Measurements from ENCODE around the gene TPCN1. TPM values are rescaled to one million over a fixed set of nuclear protein-coding genes. Genes with fewer than 3 reads are reported as not detected.

TPCN1 gene
- total RNA-seq, 4 donors from 2014 or later = 15.5 to 48.8 (median 34.5) TPM

DNA sequence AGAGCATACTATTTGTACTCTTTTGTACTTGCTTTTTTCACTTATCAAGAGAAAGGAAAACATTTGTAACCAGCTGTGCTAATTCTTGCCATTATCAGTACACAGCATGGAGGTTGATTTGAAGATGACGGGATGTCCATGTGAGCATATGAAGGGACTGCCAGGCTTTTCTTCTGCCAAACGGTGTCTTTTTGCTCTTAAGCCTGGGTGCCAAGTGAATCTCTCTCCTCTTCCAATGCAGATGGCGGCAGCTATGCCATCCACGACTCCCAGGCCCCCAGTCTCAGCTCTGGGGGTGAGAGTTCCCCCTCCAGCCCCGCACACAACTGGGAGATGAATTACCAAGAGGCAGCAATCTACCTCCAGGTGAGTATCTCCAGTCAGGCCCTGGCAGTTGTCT is 38.9 kb downstream of the TPCN1 start:
- 70 to 79% methylated on average over 3 of the region's 5 CpGs for WGBS, 2 donors

DNA sequence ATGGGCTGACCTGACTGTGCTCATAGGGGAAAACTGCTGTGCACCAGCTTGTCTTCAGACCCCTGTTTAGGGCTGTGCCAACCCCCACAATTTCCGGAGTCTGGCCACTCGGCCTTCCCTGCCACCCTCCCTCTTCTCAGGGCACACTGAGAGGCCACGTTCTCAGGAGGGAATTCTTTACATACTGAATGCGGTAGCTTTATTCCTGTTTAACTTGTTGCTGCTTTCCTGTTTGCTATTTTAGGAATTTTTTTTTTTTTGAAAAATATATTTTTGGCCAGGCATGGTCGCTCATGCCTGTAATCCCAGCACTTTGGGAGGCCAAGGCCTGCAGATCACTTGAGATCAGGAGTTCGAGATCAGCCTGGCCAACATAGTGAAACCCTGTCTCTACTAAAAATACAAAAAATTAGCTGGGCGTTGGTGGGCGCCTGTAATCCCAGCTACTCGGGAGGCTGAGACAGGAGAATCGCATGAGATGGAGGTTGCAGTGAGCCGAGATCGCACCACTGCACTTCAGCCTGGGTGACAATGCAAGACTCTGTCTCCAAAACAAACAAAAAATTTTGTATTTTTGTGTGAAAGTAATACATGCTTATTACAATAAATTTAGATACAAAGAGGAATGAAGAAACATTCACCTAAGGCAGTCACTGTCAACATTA is 39.5 kb downstream of the TPCN1 start:
- WGBS, 2 donors = 74 to 86% methylated on average over 8 to 12 of the region's 12 CpGs

More for the DNA sequence above, 38.9 kb downstream of the TPCN1 start:
- peaks cover 9 to 60% (median 10%) of the 10 kb centered on the region in 3 donors for H3K4me1 ChIP-seq
- H3K27ac ChIP-seq = peak overlapping the region; percentile 27 to 81 (median 60)
- no peaks in the 10 kb centered on the region for H3K9me3 ChIP-seq
- H3K27me3 ChIP-seq = no peaks in the 10 kb centered on the region
- no peak for DNase-seq
- H3K36me3 ChIP-seq = peaks cover 0 to 57% (median 0%) of the 10 kb centered on the region in 3 donors
- TF ChIP-seq, protein P1, sequence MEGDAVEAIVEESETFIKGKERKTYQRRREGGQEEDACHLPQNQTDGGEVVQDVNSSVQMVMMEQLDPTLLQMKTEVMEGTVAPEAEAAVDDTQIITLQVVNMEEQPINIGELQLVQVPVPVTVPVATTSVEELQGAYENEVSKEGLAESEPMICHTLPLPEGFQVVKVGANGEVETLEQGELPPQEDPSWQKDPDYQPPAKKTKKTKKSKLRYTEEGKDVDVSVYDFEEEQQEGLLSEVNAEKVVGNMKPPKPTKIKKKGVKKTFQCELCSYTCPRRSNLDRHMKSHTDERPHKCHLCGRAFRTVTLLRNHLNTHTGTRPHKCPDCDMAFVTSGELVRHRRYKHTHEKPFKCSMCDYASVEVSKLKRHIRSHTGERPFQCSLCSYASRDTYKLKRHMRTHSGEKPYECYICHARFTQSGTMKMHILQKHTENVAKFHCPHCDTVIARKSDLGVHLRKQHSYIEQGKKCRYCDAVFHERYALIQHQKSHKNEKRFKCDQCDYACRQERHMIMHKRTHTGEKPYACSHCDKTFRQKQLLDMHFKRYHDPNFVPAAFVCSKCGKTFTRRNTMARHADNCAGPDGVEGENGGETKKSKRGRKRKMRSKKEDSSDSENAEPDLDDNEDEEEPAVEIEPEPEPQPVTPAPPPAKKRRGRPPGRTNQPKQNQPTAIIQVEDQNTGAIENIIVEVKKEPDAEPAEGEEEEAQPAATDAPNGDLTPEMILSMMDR (IDR thresholded peaks at IDR 0.05) = no peak
- no peak for TF ChIP-seq POLR2A (IDR thresholded peaks at IDR 0.05)
- intact Hi-C loops (cut with DNase I) = no loop called here
- no peak overlapping the region for H3K4me3 ChIP-seq

DNA sequence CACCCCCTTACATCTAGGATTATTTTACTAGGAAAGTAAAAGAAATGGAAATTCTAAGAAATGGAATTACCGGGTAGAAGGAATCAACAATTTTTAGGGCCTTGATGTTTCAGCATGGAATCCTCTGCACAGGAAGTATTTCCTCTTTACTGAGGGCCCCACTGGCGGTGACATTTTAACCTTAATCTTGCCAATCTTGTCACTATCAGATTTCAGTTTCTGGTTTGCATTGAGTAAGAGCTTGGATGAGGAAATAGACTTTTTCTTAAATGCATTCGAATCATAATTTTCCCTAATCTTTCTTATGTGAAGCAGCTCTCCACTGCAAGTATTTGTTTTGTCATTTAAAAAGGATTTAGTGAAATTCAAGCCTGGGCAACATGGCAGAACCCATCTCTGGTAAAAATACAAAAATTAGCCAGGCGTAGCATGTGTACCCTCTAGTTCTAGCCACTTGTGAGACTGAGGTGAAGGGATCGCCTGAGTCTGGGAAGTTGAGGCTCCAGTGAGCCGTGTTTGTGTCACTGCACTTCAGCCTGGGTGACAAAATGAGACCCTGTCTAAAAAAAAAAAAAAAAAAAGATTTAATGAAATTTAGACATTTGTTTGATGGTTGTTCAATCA is 40.7 kb downstream of the TPCN1 start:
- Histone ChIP-seq H3K9me3 (no peaks in the 10 kb centered on the region), H3K27ac (peak overlapping the region in 3 of 4 donors; percentile 18 to 57 (median 24)), H3K27me3 (no peaks in the 10 kb centered on the region), H3K4me3 (no peak overlapping the region), H3K4me1 (peaks cover 9 to 61% (median 10%) of the 10 kb centered on the region in 3 donors), H3K36me3 (peaks cover 0 to 75% (median 0%) of the 10 kb centered on the region in 3 donors)
- WGBS, 2 donors = 59 to 71% methylated on average over 6 of the region's 6 CpGs
- no peak for DNase-seq
- TF ChIP-seq, protein P1 (IDR thresholded peaks at IDR 0.05) = no peak
- no peak for TF ChIP-seq POLR2A (IDR thresholded peaks at IDR 0.05)
- intact Hi-C loops (cut with DNase I) = no loop called here

More for the DNA sequence above, 39.5 kb downstream of the TPCN1 start:
- Histone ChIP-seq H3K36me3 (peaks cover 0 to 64% (median 0%) of the 10 kb centered on the region in 3 donors), H3K4me3 (no peak overlapping the region), H3K27me3 (no peaks in the 10 kb centered on the region), H3K4me1 (peaks cover 9 to 60% (median 10%) of the 10 kb centered on the region in 3 donors), H3K9me3 (no peaks in the 10 kb centered on the region), H3K27ac (peak overlapping the region; percentile 27 to 81 (median 60))
- intact Hi-C loops (cut with DNase I) = no loop called here
- TF ChIP-seq POLR2A (IDR thresholded peaks at IDR 0.05) = no peak
- TF ChIP-seq, protein P1 (IDR thresholded peaks at IDR 0.05) = no peak
- DNase-seq = no peak

DNA sequence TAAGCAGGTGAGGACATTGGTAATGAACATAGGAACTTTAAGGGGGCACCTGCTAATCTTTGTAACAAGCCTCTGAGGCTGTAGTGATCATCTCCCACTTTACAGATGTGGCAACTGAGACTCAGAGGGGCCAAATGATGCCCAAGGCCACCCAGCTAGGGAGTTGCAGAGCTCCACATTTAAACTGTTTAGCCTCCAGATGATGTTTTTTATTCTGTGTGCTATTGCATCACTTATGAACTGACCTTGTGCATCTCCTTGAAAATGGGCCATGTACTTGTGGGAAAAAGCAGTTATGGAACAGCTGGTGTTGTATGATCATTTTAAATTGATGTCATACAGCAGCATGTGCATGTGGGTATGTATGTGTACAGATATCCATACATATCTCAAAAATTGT is 41.4 kb downstream of the TPCN1 start:
- intact Hi-C loops (cut with DNase I) = no loop called here
- Histone ChIP-seq H3K27me3 (no peaks in the 10 kb centered on the region), H3K27ac (peak overlapping the region in 3 of 4 donors; percentile 24 to 57 (median 36))

More for the DNA sequence above, 41.4 kb downstream of the TPCN1 start:
- H3K4me1 ChIP-seq = peaks cover 9 to 68% (median 10%) of the 10 kb centered on the region in 3 donors
- H3K9me3 ChIP-seq = no peaks in the 10 kb centered on the region
- DNase-seq = no peak
- H3K36me3 ChIP-seq = peaks cover 0 to 76% (median 0%) of the 10 kb centered on the region in 3 donors
- TF ChIP-seq, protein P1 (IDR thresholded peaks at IDR 0.05) = no peak
- TF ChIP-seq POLR2A (IDR thresholded peaks at IDR 0.05) = no peak
- no peak overlapping the region for H3K4me3 ChIP-seq
